IMR-90 (cell line): ENCODE measurements around the gene LIMS1. TPM values are rescaled to one million over a fixed set of nuclear protein-coding genes. Genes with fewer than 3 reads are reported as not detected.
A peak's percentile ranks its signal among the peaks of the same experiment; 100 is the strongest.

Source experiments
- ATAC-seq: fragments of 200-7000 bp; cut with Tn5 transposase; 2 replicates; pipeline ENCODE4 v1.9.1; 2020; ENCODE audit warnings: low read depth, mild to moderate bottlenecking, moderate library complexity
- BruUV-seq: library from RNA; stranded (reverse); fragments of 400-500 nt; replicated peaks from 2 replicates; lab custom pipeline; 2021; lab: Mats Ljungman, UMichigan
- CTCF ChIA-PET: fragments of 300-600 bp; formaldehyde crosslinking; extraction: SDS; loops from one replicate; lab custom pipeline; 2021; ENCODE audit warnings: antibody characterized with exemption; lab: Yijun Ruan, JAX
- POLR2A ChIA-PET: fragments of 300-600 bp; sonication (Branson Sonifier 250); formaldehyde crosslinking; loops from one replicate; lab custom pipeline; 2022; ENCODE audit warnings: antibody characterized with exemption; ENCODE audit not compliant: unreplicated experiment; lab: Charles Lee
- DNase-seq: peaks from one replicate; pipeline ENCODE4 v3.0.0; 2013
- H2AFZ ChIP-seq: replicated peaks from 2 replicates; pipeline ENCODE3; 2013; ENCODE audit warnings: low read length, mild to moderate bottlenecking; ENCODE audit not compliant: poor library complexity
- H2AK5ac ChIP-seq: 2 replicates; pipeline ENCODE4 v1.6.1; 2013; ENCODE audit warnings: low read depth, low read length, inconsistent platforms
- H2AK9ac ChIP-seq: replicated peaks from 2 replicates; pipeline ENCODE3; 2013; ENCODE audit warnings: mild to moderate bottlenecking, low read depth, low read length, moderate library complexity; ENCODE audit not compliant: poor library complexity
- H2BK120ac ChIP-seq: 2 replicates; pipeline ENCODE4 v1.6.1; 2013; ENCODE audit warnings: low read depth, low read length, inconsistent platforms
- H2BK15ac ChIP-seq: 3 replicates; pipeline ENCODE4 v1.6.1; 2013; ENCODE audit warnings: low read depth, low read length, inconsistent platforms
- H2BK20ac ChIP-seq: 2 replicates; pipeline ENCODE4 v1.6.1; 2013; ENCODE audit warnings: low read depth, mild to moderate bottlenecking, inconsistent platforms, low read length, moderate library complexity
- H2BK5ac ChIP-seq: 2 replicates; pipeline ENCODE4 v1.6.1; 2013; ENCODE audit warnings: mild to moderate bottlenecking, low read depth, low read length, inconsistent platforms; ENCODE audit not compliant: poor library complexity, severe bottlenecking
- H3K14ac ChIP-seq: replicated peaks from 2 replicates; pipeline ENCODE4 v1.6.1; 2013; ENCODE audit warnings: low read depth, low read length, inconsistent platforms
- H3K18ac ChIP-seq: 2 replicates; pipeline ENCODE4 v1.6.1; 2013; ENCODE audit warnings: low read depth, low read length, control low read depth
- H3K23ac ChIP-seq: 2 replicates; pipeline ENCODE4 v1.6.1; 2013; ENCODE audit warnings: low read depth, low read length, inconsistent platforms
- H3K27ac ChIP-seq: 2 replicates; pipeline ENCODE4 v1.5.1; 2013; ENCODE audit warnings: mild to moderate bottlenecking, control low read depth, low read length; ENCODE audit not compliant: insufficient read depth
- H3K27me3 ChIP-seq: 2 replicates; pipeline ENCODE4 v1.6.1; 2013; ENCODE audit warnings: low read length; ENCODE audit not compliant: control insufficient read depth, insufficient read depth
- H3K36me3 ChIP-seq: 2 replicates; pipeline ENCODE4 v1.6.1; 2013; ENCODE audit warnings: low read length, mixed read lengths; ENCODE audit not compliant: control insufficient read depth, insufficient read depth
- H3K4ac ChIP-seq: 2 replicates; pipeline ENCODE4 v1.6.1; 2013; ENCODE audit warnings: low read depth, low read length, inconsistent platforms
- H3K4me1 ChIP-seq: 2 replicates; pipeline ENCODE4 v1.6.1; 2013; ENCODE audit warnings: low read length, mixed read lengths; ENCODE audit not compliant: control insufficient read depth, insufficient read depth
- H3K4me2 ChIP-seq: 2 replicates; pipeline ENCODE4 v1.6.1; 2013; ENCODE audit warnings: low read depth, mild to moderate bottlenecking, control low read depth, low read length, moderate library complexity
- H3K4me3 ChIP-seq: 2 replicates; pipeline ENCODE4 v1.5.1; 2013; ENCODE audit warnings: low read depth, mild to moderate bottlenecking, control low read depth, low read length, moderate library complexity; ENCODE audit not compliant: insufficient read depth
- H3K56ac ChIP-seq: 2 replicates; pipeline ENCODE4 v1.6.1; 2013; ENCODE audit warnings: low read length, inconsistent platforms; ENCODE audit not compliant: insufficient read depth; ENCODE audit errors: extremely low read depth
- H3K79me1 ChIP-seq, 2 experiments: 2 replicates each; pipeline ENCODE4 v1.6.1; 2013; ENCODE audit warnings: low read length in 2 of 2, inconsistent platforms in 1 of 2, low read depth in 1 of 2
- H3K9ac ChIP-seq: 2 replicates; pipeline ENCODE4 v1.6.1; 2013; ENCODE audit warnings: low read depth, low read length, control low read depth
- H3K9me1 ChIP-seq: 2 replicates; pipeline ENCODE4 v1.6.1; 2013; ENCODE audit warnings: low read length, inconsistent platforms; ENCODE audit not compliant: insufficient read depth
- H3K9me3 ChIP-seq: 2 replicates; pipeline ENCODE4 v1.6.1; 2013; ENCODE audit warnings: low read length; ENCODE audit not compliant: control insufficient read depth, insufficient read depth
- H4K20me1 ChIP-seq: 2 replicates; pipeline ENCODE4 v1.6.1; 2013; ENCODE audit warnings: low read length, inconsistent platforms; ENCODE audit not compliant: insufficient read depth
- H4K5ac ChIP-seq: 2 replicates; pipeline ENCODE4 v1.6.1; 2013; ENCODE audit warnings: mild to moderate bottlenecking, low read depth, low read length, control low read depth
- H4K8ac ChIP-seq, 2 experiments: 2 replicates each; pipeline ENCODE4 v1.6.1; 2013; ENCODE audit warnings: low read depth in 2 of 2, low read length in 2 of 2, control low read depth in 1 of 2, inconsistent platforms in 1 of 2
- H4K91ac ChIP-seq: 2 replicates; pipeline ENCODE4 v1.6.1; 2013; ENCODE audit warnings: low read depth, low read length, inconsistent platforms; ENCODE audit not compliant: insufficient read depth
- BHLHE40 ChIP-seq: fragments of 150-350 bp; IDR thresholded peaks from 2 replicates; pipeline ENCODE4 v1.6.1; 2016; ENCODE audit warnings: mild to moderate bottlenecking, low read depth, low read length
- CEBPB ChIP-seq: IDR thresholded peaks from 2 replicates; pipeline ENCODE4 v1.6.1; 2012; ENCODE audit warnings: low read depth, low read length, improper control_type of control experiment
- CHD1 ChIP-seq: IDR thresholded peaks from 2 replicates; pipeline ENCODE4 v1.6.1; 2012; ENCODE audit warnings: low read depth, low read length, improper control_type of control experiment
- FOS ChIP-seq: fragments of 150-350 bp; IDR thresholded peaks from 2 replicates; pipeline ENCODE4 v1.6.1; 2016; ENCODE audit warnings: low read depth, low read length
- MAFK ChIP-seq: IDR thresholded peaks from 2 replicates; pipeline ENCODE4 v1.6.1; 2012; ENCODE audit warnings: low read depth, low read length, improper control_type of control experiment
- MAZ ChIP-seq: IDR thresholded peaks from 2 replicates; pipeline ENCODE4 v1.6.1; 2012; ENCODE audit warnings: low read depth, mild to moderate bottlenecking, low read length, improper control_type of control experiment, moderate library complexity, borderline replicate concordance
- MXI1 ChIP-seq: IDR thresholded peaks from 2 replicates; pipeline ENCODE4 v1.6.1; 2012; ENCODE audit warnings: low read depth, mild to moderate bottlenecking, low read length, moderate library complexity, borderline replicate concordance
- NFE2L2 ChIP-seq: fragments of 150-350 bp; IDR thresholded peaks from 2 replicates; pipeline ENCODE4 v1.6.1; 2016; ENCODE audit warnings: low read depth, mild to moderate bottlenecking, low read length
- POLR2A ChIP-seq: IDR thresholded peaks from 2 replicates; pipeline ENCODE4 v1.6.1; 2012; ENCODE audit warnings: mild to moderate bottlenecking, low read depth, low read length
- RAD21 ChIP-seq: IDR thresholded peaks from 2 replicates; pipeline ENCODE4 v1.6.1; 2012; ENCODE audit warnings: low read length, improper control_type of control experiment
- RCOR1 ChIP-seq: IDR thresholded peaks from 2 replicates; pipeline ENCODE4 v1.6.1; 2012; ENCODE audit warnings: mild to moderate bottlenecking, low read length, improper control_type of control experiment; ENCODE audit not compliant: insufficient replicate concordance
- RFX5 ChIP-seq: IDR thresholded peaks from 2 replicates; pipeline ENCODE4 v1.8.0; 2012; ENCODE audit warnings: low read depth, mild to moderate bottlenecking, low read length, moderate library complexity
- WGBS, 2 experiments: methylation state at CpG; one replicate each; pipeline versions ENCODE4 v1.1.5 to v1.1.7; 2013; ENCODE audit warnings: missing lambda C conversion rate in 2 of 2; ENCODE audit not compliant: insufficient read length in 1 of 2; ENCODE audit errors: extremely low coverage in 2 of 2; 5-methylcytosine and 5-hydroxymethylcytosine counted together
- dilution Hi-C: fragments of 300-500 bp; cut with HindIII; formaldehyde crosslinking; loops from one replicate; pipeline ENCODE4 v1.14.3; 2018; ENCODE audit warnings: low sequenced_read_pairs; ENCODE audit not compliant: unreplicated experiment
- in situ Hi-C: fragments of 300-500 bp; cut with MboI; formaldehyde crosslinking; loops from 3 replicates; pipeline ENCODE4 v1.14.3; 2019; ENCODE audit warnings: low sequenced_read_pairs, inconsistent platforms, mixed read lengths
- intact Hi-C: fragments of 100-400 bp; cut with micrococcal nuclease; formaldehyde crosslinking; loops from 2 replicates; pipeline ENCODE4 v1.10.0; 2022
- polyA plus RNA-seq, 3 experiments: library from polyadenylated mRNA; depleted of rRNA; stranded (reverse); fragments of >200 nt; gene quantifications; 2 replicates each; pipeline ENCODE4 v1.2.3, GENCODE V29; 2012; ENCODE audit warnings: low replicate concordance in 1 of 3
- total RNA-seq: library from RNA; depleted of rRNA; stranded (reverse); fragments of >200 nt; gene quantifications from 2 replicates; pipeline ENCODE4 v1.2.3, GENCODE V29; 2012
- TF ChIP-seq, protein P1 (sequence below): fragments of 150-350 bp; IDR thresholded peaks from 2 replicates; pipeline ENCODE4 v1.6.1; 2016; ENCODE audit warnings: low read depth, mild to moderate bottlenecking, low read length, moderate library complexity, borderline replicate concordance
- TF ChIP-seq, protein P2 (sequence below): fragments of 150-350 bp; IDR thresholded peaks from 2 replicates; pipeline ENCODE4 v1.6.1; 2017; ENCODE audit warnings: mild to moderate bottlenecking, antibody characterized with exemption, low read length, low read depth

The LIMS1 gene
- total and polyA plus RNA-seq, 2 of the 4 experiments (the other 2 are of a cell fraction): 59.1 to 131 TPM

DNA sequence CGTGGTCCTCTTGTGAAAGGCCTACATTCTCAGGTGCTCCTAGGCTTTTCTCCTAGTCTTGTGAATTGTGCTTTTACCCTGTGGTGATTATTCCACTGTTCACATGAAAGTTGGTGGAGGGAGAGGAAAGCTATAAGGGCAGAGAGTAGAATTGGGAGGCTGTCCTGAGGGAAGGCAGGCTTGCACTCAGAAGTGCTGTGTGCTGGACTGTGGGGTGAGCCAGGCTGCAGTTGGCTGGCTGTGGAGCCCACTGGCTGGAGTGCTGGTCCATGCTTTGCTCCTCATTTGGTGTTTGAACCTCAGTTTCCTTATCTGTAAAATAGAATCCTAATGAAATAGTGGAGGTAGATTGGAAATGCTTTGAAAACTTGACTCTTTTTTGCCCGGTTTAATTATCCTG, 21.3 kb downstream of the LIMS1 start:
- no CpG with 5 or more reads among the region's 2 CpGs for WGBS, 2 experiments
- ATAC-seq: no peak

More for the DNA sequence above, 21.3 kb downstream of the LIMS1 start:
- H3K14ac ChIP-seq: no peak overlapping the region
- H3K36me3 ChIP-seq: no peaks in the 10 kb centered on the region
- no peak for TF ChIP-seq RAD21
- no peak for TF ChIP-seq BHLHE40
- no peak for TF ChIP-seq MAZ
- TF ChIP-seq CEBPB: no peak
- TF ChIP-seq RCOR1: no peak
- no peak for TF ChIP-seq FOS
- no peak for TF ChIP-seq CHD1
- no peak for TF ChIP-seq MXI1
- no peak for TF ChIP-seq NFE2L2
- TF ChIP-seq, protein P1, sequence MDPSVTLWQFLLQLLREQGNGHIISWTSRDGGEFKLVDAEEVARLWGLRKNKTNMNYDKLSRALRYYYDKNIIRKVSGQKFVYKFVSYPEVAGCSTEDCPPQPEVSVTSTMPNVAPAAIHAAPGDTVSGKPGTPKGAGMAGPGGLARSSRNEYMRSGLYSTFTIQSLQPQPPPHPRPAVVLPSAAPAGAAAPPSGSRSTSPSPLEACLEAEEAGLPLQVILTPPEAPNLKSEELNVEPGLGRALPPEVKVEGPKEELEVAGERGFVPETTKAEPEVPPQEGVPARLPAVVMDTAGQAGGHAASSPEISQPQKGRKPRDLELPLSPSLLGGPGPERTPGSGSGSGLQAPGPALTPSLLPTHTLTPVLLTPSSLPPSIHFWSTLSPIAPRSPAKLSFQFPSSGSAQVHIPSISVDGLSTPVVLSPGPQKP: no peak
- TF ChIP-seq, protein P2, sequence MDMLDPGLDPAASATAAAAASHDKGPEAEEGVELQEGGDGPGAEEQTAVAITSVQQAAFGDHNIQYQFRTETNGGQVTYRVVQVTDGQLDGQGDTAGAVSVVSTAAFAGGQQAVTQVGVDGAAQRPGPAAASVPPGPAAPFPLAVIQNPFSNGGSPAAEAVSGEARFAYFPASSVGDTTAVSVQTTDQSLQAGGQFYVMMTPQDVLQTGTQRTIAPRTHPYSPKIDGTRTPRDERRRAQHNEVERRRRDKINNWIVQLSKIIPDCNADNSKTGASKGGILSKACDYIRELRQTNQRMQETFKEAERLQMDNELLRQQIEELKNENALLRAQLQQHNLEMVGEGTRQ: no peak
- no peak for TF ChIP-seq POLR2A
- no peak for TF ChIP-seq MAFK
- TF ChIP-seq RFX5: no peak
- H3K56ac ChIP-seq: no peak overlapping the region
- intact Hi-C loops: no loop called here
- H3K4me3 ChIP-seq: no peak overlapping the region
- BruUV-seq: no TSS peak
- H2BK15ac ChIP-seq: no peak overlapping the region
- no peak overlapping the region for H2BK5ac ChIP-seq
- H3K27me3 ChIP-seq: no peaks in the 10 kb centered on the region
- H3K79me1 ChIP-seq: peaks cover 37 to 66% of the 10 kb centered on the region in 2 experiments
- H4K8ac ChIP-seq: no peak overlapping the region
- no peak overlapping the region for H2AK9ac ChIP-seq
- H3K27ac ChIP-seq: no peak overlapping the region
- H2AFZ ChIP-seq: no peak overlapping the region
- no peaks in the 10 kb centered on the region for H3K9me3 ChIP-seq
- no peak overlapping the region for H3K4ac ChIP-seq
- no peak for DNase-seq
- H3K9ac ChIP-seq: no peak overlapping the region
- H3K4me2 ChIP-seq: no peak overlapping the region
- H4K20me1 ChIP-seq: peaks cover 58% of the 10 kb centered on the region
- H2AK5ac ChIP-seq: peak overlapping the region; percentile 27; the same call in 1 of the 2 replicates
- CTCF ChIA-PET: no interaction called here
- no peak overlapping the region for H4K91ac ChIP-seq
- H2BK20ac ChIP-seq: no peak overlapping the region
- H3K23ac ChIP-seq: no peak overlapping the region; the same call in 1 of the 2 replicates
- in situ Hi-C loops: no loop called here
- peaks cover 29% of the 10 kb centered on the region for H3K9me1 ChIP-seq
- no peak overlapping the region; the same call in 1 of the 2 replicates for H3K18ac ChIP-seq
- H4K5ac ChIP-seq: no peak overlapping the region
- POLR2A ChIA-PET: no interaction called here
- H3K4me1 ChIP-seq: peaks cover 15% of the 10 kb centered on the region
- no peak overlapping the region for H2BK120ac ChIP-seq
- dilution Hi-C loops: no loop called here
